Adrenal gland (tissue), 12 donors: ENCODE results near the gene THTPA. TPM values are rescaled to one million over a fixed set of nuclear protein-coding genes. Genes with fewer than 3 reads are reported as not detected.
A peak's percentile ranks its signal among the peaks of the same experiment; 100 is the strongest.

Experiments used
- DNase-seq, 7 donors: peaks; one replicate each; pipeline ENCODE4 v3.0.0-alpha.2; 2019 to 2020
- H3K27ac ChIP-seq, 5 donors: fragments of 200-600 bp; sonication (generic) in 4 of 5; 1 replicate in 3 of 5; 2 replicates in 2 of 5; pipeline versions ENCODE4 v1.5.1 to v1.8.0; 2016 to 2020; ENCODE audit warnings: mild to moderate bottlenecking in 1 of 5
- H3K27me3 ChIP-seq: fragments of 200-600 bp; 2 replicates; pipeline ENCODE4 v1.8.0; 2021
- H3K36me3 ChIP-seq, 2 donors: fragments of 200-600 bp; replicated peaks in 1 of 2; 1 replicate in 1 of 2; 2 replicates in 1 of 2; pipeline versions ENCODE4 v1.5.1 to v1.8.0; 2018 to 2022
- H3K4me1 ChIP-seq, 2 donors: fragments of 200-600 bp; replicated peaks in 1 of 2; 1 replicate in 1 of 2; 2 replicates in 1 of 2; pipeline versions ENCODE4 v1.5.1 to v1.8.0; 2018 to 2021
- H3K4me3 ChIP-seq, 4 donors: fragments of 200-600 bp; sonication (generic) in 3 of 4; one replicate each; pipeline ENCODE4 v1.5.1; 2016 to 2018
- H3K9me3 ChIP-seq, 3 donors: fragments of 200-600 bp; sonication (generic) in 1 of 3; replicated peaks in 1 of 3; 1 replicate in 2 of 3; 2 replicates in 1 of 3; pipeline versions ENCODE4 v1.5.1 to v1.8.0; 2016 to 2021
- CTCF ChIP-seq, 6 experiments: fragments of 450-650 bp in 4 of 6; fragments of 200-600 bp in 2 of 6; sonication (generic) in 1 of 6; IDR thresholded peaks; 1 replicate in 5 of 6; 2 replicates in 1 of 6; pipeline versions ENCODE4 v1.5.1 to v1.8.0; 2016 to 2021; ENCODE audit warnings: antibody characterized with exemption in 6 of 6, mild to moderate bottlenecking in 2 of 6, moderate library complexity in 1 of 6
- POLR2A ChIP-seq, 2 donors: fragments of 450-650 bp; IDR thresholded peaks; one replicate each; pipeline ENCODE4 v1.6.1; 2017; ENCODE audit warnings: antibody characterized with exemption in 2 of 2, mild to moderate bottlenecking in 2 of 2, moderate library complexity in 1 of 2
- WGBS, 4 donors: extraction: QIAGEN DNeasy Blood & Tissue Kit in 2 of 4; methylation state at CpG; one replicate each; pipeline versions ENCODE4 v1.1.5 to v1.1.7; 2013 to 2017; 5-methylcytosine and 5-hydroxymethylcytosine counted together
- intact Hi-C, 2 donors: fragments of 100-400 bp; cut with DNase I; formaldehyde crosslinking; loops; one replicate each; pipeline versions ENCODE4 v1.14.1 to v1.15.0; 2022 to 2023
- polyA plus RNA-seq, 3 donors: library from polyadenylated mRNA; stranded (reverse); fragments of 200-250 nt in 2 of 3; fragments of 350-450 nt in 1 of 3; fragmentation: Illumina TruSeq in 1 of 3; extraction: RNeasy Lipid Tissue Mini Kit (QIAGEN cat#74804) in 1 of 3; gene quantifications; one replicate each; pipeline ENCODE4 v1.2.3, GENCODE V29; 2013 to 2014
- total RNA-seq, 9 donors: library from RNA; depleted of rRNA in 4 of 9; stranded (reverse); fragments of >200 nt in 4 of 9; fragments of 120-200 nt in 1 of 9; fragmentation: NEBNext Ultra II Directional in 1 of 9; extraction: Animal tissue kit (Norgen Biotek cat#: 25700) in 1 of 9; gene quantifications; one replicate each; pipeline versions ENCODE4 v1.1.0 to v1.2.4, GENCODE V29; 2013 to 2023
- donor health status: healthy with polysubstance abuse.
- donor health status: Bipolar disorder and iron deficiency.
- donor health status: DM: yes; HTN: yes; CAD: no.
- donor health status: DM: no; HTN: no; CAD: no.
- donor health status: DM: no; HTN: no; CAD: no.
- donor health status: DM: yes; HTN: yes; CAD: no.

THTPA gene
- total and polyA plus RNA-seq, 12 donors, result 11.2 to 41.7 (median 27.2) TPM

- Histone ChIP-seq H3K9me3 (no peaks in the 10 kb centered on the region), H3K4me3 (no peak overlapping the region), H3K36me3 (no peaks in the 10 kb centered on the region), H3K27me3 (no peaks in the 10 kb centered on the region), H3K4me1 (peaks cover 0 to 23% of the 10 kb centered on the region in 2 donors), H3K27ac (peak overlapping the region in 2 of 5 donors; percentile 50 to 54)
- intact Hi-C loops, result loop anchor here in 1 of 2 donors (5.0 kb wide), 1 partner anchor 76 kb away; no protein-coding TSS in a partner anchor
- no peak for DNase-seq
- TF ChIP-seq CTCF (IDR thresholded peaks at IDR 0.05), result no peak
- TF ChIP-seq POLR2A (IDR thresholded peaks at IDR 0.05), result no peak
- WGBS, 4 donors, result 63 to 86% (median 72%) methylated on average over 2 of the region's 2 CpGs
Observed at GRCh38 chr14:23547924-23548323, 8.1 kb upstream of the THTPA start.

GRCh38 chr14:23548351-23549318, 7.4 kb upstream of the THTPA start:
- H3K9me3 ChIP-seq, result no peaks in the 10 kb centered on the region
- no peaks in the 10 kb centered on the region for H3K36me3 ChIP-seq
- H3K27ac ChIP-seq, result peak overlapping the region in 2 of 5 donors; percentile 50 to 54
- intact Hi-C loops, result loop anchor here in 1 of 2 donors (5.0 kb wide), 1 partner anchor 76 kb away; no protein-coding TSS in a partner anchor
- no peak overlapping the region for H3K4me3 ChIP-seq
- peak in 4 of 7 donors; percentile 42 to 87 (median 51) for DNase-seq
- WGBS, 4 donors, result 54 to 61% (median 60%) methylated on average over 18 of the region's 18 CpGs
- TF ChIP-seq CTCF (IDR thresholded peaks at IDR 0.05) (no peak), POLR2A (IDR thresholded peaks at IDR 0.05) (no peak)
- H3K27me3 ChIP-seq, result no peaks in the 10 kb centered on the region
- peaks cover 0 to 23% of the 10 kb centered on the region in 2 donors for H3K4me1 ChIP-seq

GRCh38 chr14:23550131-23550811, 5.8 kb upstream of the THTPA start:
- H3K9me3 ChIP-seq, result no peaks in the 10 kb centered on the region
- TF ChIP-seq POLR2A (IDR thresholded peaks at IDR 0.05) (no peak), CTCF (IDR thresholded peaks at IDR 0.05) (no peak)
- DNase-seq, result no peak
- intact Hi-C loops, result no loop called here
- H3K27ac ChIP-seq, result peak overlapping the region in 1 of 5 donors; percentile 77
- WGBS, 4 donors, result 37 to 48% (median 46%) methylated on average over 12 of the region's 12 CpGs
- peak overlapping the region in 2 of 4 donors; percentile 71 to 78 for H3K4me3 ChIP-seq
- peaks cover 0 to 24% of the 10 kb centered on the region in 2 donors for H3K4me1 ChIP-seq
- no peaks in the 10 kb centered on the region for H3K27me3 ChIP-seq
- no peaks in the 10 kb centered on the region for H3K36me3 ChIP-seq

GRCh38 chr14:23550812-23551265, 5.2 kb upstream of the THTPA start:
- Histone ChIP-seq H3K36me3 (no peaks in the 10 kb centered on the region), H3K4me1 (peaks cover 4 to 28% of the 10 kb centered on the region in 2 donors), H3K27me3 (no peaks in the 10 kb centered on the region), H3K9me3 (no peaks in the 10 kb centered on the region), H3K4me3 (peak overlapping the region in 3 of 4 donors; percentile 71 to 87 (median 78)), H3K27ac (peak overlapping the region in 3 of 5 donors; percentile 51 to 77 (median 63))
- DNase-seq, result peak in 4 of 7 donors; percentile 35 to 66 (median 48)
- TF ChIP-seq POLR2A (IDR thresholded peaks at IDR 0.05) (no peak), CTCF (IDR thresholded peaks at IDR 0.05) (no peak)
- intact Hi-C loops, result no loop called here
- 0 to 2% (median 1%) methylated on average over 32 to 37 of the region's 37 CpGs for WGBS, 4 donors
